H1 (cell line): ENCODE results near the gene PIMREG. TPM values are rescaled to one million over a fixed set of nuclear protein-coding genes. Genes with fewer than 3 reads are reported as not detected.

ENCODE experiments used
- CTCF ChIA-PET: fragments of 300-600 bp; sonication (Branson Sonifier 250); formaldehyde crosslinking; loops from one replicate; lab custom pipeline; 2021; ENCODE audit not compliant: partially characterized antibody; lab: Charles Lee
- POLR2A ChIA-PET: fragments of 300-600 bp; sonication (Branson Sonifier 250); formaldehyde crosslinking; loops from one replicate; lab custom pipeline; 2021; ENCODE audit warnings: inconsistent platforms; ENCODE audit not compliant: partially characterized antibody; lab: Charles Lee
- DNase-seq, 2 experiments: peaks; one replicate each; pipeline versions ENCODE4 v3.0.0 to v3.0.0-alpha.2; 2010 to 2022; ENCODE audit warnings: low spot score in 2 of 2, low read depth in 1 of 2, mixed read lengths in 1 of 2
- FAIRE-seq: peaks from 2 replicates; lab custom pipeline; 2011; peaks lifted over from hg19 to GRCh38; lab: Jason Lieb, UNC
- H2AFZ ChIP-seq: 2 replicates; pipeline ENCODE4 v1.8.1; 2012; ENCODE audit warnings: low read length, inconsistent platforms
- H2AK5ac ChIP-seq: 2 replicates; pipeline ENCODE4 v1.6.1; 2013; ENCODE audit warnings: low read depth, low read length
- H2BK120ac ChIP-seq: replicated peaks from 2 replicates; pipeline ENCODE3; 2013; ENCODE audit warnings: low read depth, low read length, inconsistent platforms
- H2BK12ac ChIP-seq: 2 replicates; pipeline ENCODE4 v1.6.1; 2013; ENCODE audit warnings: low read depth, low read length
- H2BK15ac ChIP-seq: 2 replicates; pipeline ENCODE4 v1.6.1; 2013; ENCODE audit warnings: low read length
- H2BK20ac ChIP-seq: 2 replicates; pipeline ENCODE4 v1.6.1; 2013; ENCODE audit warnings: low read length
- H2BK5ac ChIP-seq: 2 replicates; pipeline ENCODE4 v1.6.1; 2013; ENCODE audit warnings: low read depth, low read length
- H3K14ac ChIP-seq: 2 replicates; pipeline ENCODE4 v1.6.1; 2013; ENCODE audit warnings: inconsistent platforms; ENCODE audit not compliant: insufficient read length
- H3K18ac ChIP-seq: 2 replicates; pipeline ENCODE4 v1.6.1; 2013; ENCODE audit warnings: low read length; ENCODE audit errors: extremely low read depth
- H3K23ac ChIP-seq: 2 replicates; pipeline ENCODE4 v1.6.1; 2013; ENCODE audit warnings: inconsistent platforms; ENCODE audit not compliant: insufficient read length
- H3K23me2 ChIP-seq: 2 replicates; pipeline ENCODE4 v1.6.1; 2013; ENCODE audit warnings: low read depth, low read length
- H3K27ac ChIP-seq: 2 replicates; pipeline ENCODE4 v1.6.1; 2011; ENCODE audit warnings: low read depth, low read length, inconsistent platforms
- H3K27me3 ChIP-seq, 4 experiments: replicated peaks in 1 of 4; 1 replicate in 1 of 4; 2 replicates in 3 of 4; pipeline versions ENCODE4 v1.6.1 to v1.8.1; 2011 to 2013; ENCODE audit warnings: low read length in 3 of 4, mild to moderate bottlenecking in 3 of 4, inconsistent platforms in 2 of 4, mixed read lengths in 2 of 4, moderate library complexity in 1 of 4; ENCODE audit not compliant: control insufficient read depth in 3 of 4, insufficient read depth in 3 of 4; ENCODE audit errors: extremely low read depth in 1 of 4
- H3K36me3 ChIP-seq, 4 experiments: 2 replicates each; pipeline versions ENCODE4 v1.6.1 to v1.8.1; 2011 to 2013; ENCODE audit warnings: mild to moderate bottlenecking in 4 of 4, low read length in 3 of 4, moderate library complexity in 2 of 4, control low read depth in 1 of 4, inconsistent platforms in 1 of 4; ENCODE audit not compliant: insufficient read depth in 4 of 4, control insufficient read depth in 2 of 4
- H3K4ac ChIP-seq: replicated peaks from 2 replicates; pipeline ENCODE3; 2013; ENCODE audit warnings: low read length, low read depth, mixed read lengths, inconsistent platforms; ENCODE audit not compliant: insufficient read length
- H3K4me1 ChIP-seq, 4 experiments: replicated peaks in 1 of 4; 1 replicate in 1 of 4; 2 replicates in 3 of 4; pipeline versions ENCODE4 v1.6.1 to v1.8.1; 2011 to 2013; ENCODE audit warnings: low read length in 3 of 4, inconsistent platforms in 2 of 4, mixed read lengths in 1 of 4; ENCODE audit not compliant: insufficient read depth in 4 of 4, control insufficient read depth in 3 of 4
- H3K4me2 ChIP-seq, 2 experiments: 2 replicates each; pipeline versions ENCODE4 v1.6.1 to v1.8.1; 2011 to 2013; ENCODE audit warnings: low read depth in 2 of 2, low read length in 2 of 2, control low read depth in 1 of 2, inconsistent platforms in 1 of 2, mild to moderate bottlenecking in 1 of 2; ENCODE audit not compliant: insufficient read depth in 1 of 2
- H3K4me3 ChIP-seq, 4 experiments: fragments of 200-600, 300-600 bp in 1 of 4; sonication (generic), shearing (Covaris generic), sonication (Bioruptor Twin) in 1 of 4; 2 replicates each; pipeline versions ENCODE4 v1.5.1 to v1.8.1; 2011 to 2016; ENCODE audit warnings: low read length in 4 of 4, low read depth in 3 of 4, control low read depth in 2 of 4, inconsistent platforms in 2 of 4, mild to moderate bottlenecking in 2 of 4, mixed read lengths in 1 of 4, moderate library complexity in 1 of 4; ENCODE audit not compliant: insufficient read depth in 2 of 4; ENCODE audit errors: extremely low read depth in 1 of 4
- H3K56ac ChIP-seq: replicated peaks from 2 replicates; pipeline ENCODE3; 2013; ENCODE audit warnings: low read depth, mild to moderate bottlenecking, mixed read lengths, low read length, inconsistent platforms; ENCODE audit not compliant: insufficient read length
- H3K79me1 ChIP-seq: 2 replicates; pipeline ENCODE4 v1.6.1; 2013; ENCODE audit warnings: low read depth, low read length, control low read depth
- H3K79me2 ChIP-seq, 2 experiments: 2 replicates each; pipeline versions ENCODE4 v1.6.1 to v1.8.1; 2012 to 2013; ENCODE audit warnings: low read length in 2 of 2, mild to moderate bottlenecking in 2 of 2, inconsistent platforms in 1 of 2; ENCODE audit not compliant: insufficient read depth in 2 of 2, control insufficient read depth in 1 of 2
- H3K9ac ChIP-seq, 4 experiments: replicated peaks in 1 of 4; 1 replicate in 1 of 4; 2 replicates in 3 of 4; pipeline versions ENCODE4 v1.6.1 to v1.8.1; 2011 to 2013; ENCODE audit warnings: low read depth in 3 of 4, low read length in 3 of 4, control low read depth in 2 of 4, mild to moderate bottlenecking in 2 of 4, moderate library complexity in 2 of 4, inconsistent platforms in 1 of 4; ENCODE audit errors: extremely low read depth in 1 of 4
- H3K9me3 ChIP-seq, 2 experiments: 2 replicates each; pipeline versions ENCODE4 v1.6.1 to v1.8.1; 2012 to 2013; ENCODE audit warnings: mild to moderate bottlenecking in 2 of 2, moderate library complexity in 2 of 2, control low read depth in 1 of 2, inconsistent platforms in 1 of 2, low read depth in 1 of 2, low read length in 1 of 2, mixed read lengths in 1 of 2; ENCODE audit not compliant: insufficient read depth in 2 of 2
- H4K20me1 ChIP-seq, 2 experiments: replicated peaks in 1 of 2; 2 replicates each; pipeline versions ENCODE3 to v1.8.1; 2011 to 2013; ENCODE audit warnings: inconsistent platforms in 2 of 2, low read length in 2 of 2, mild to moderate bottlenecking in 1 of 2; ENCODE audit not compliant: insufficient read depth in 2 of 2, control insufficient read depth in 1 of 2
- H4K5ac ChIP-seq: 2 replicates; pipeline ENCODE4 v1.6.1; 2013; ENCODE audit warnings: low read length, low read depth, mixed read lengths, inconsistent platforms; ENCODE audit not compliant: insufficient read length
- H4K8ac ChIP-seq: 2 replicates; pipeline ENCODE4 v1.8.0; 2013; ENCODE audit warnings: mild to moderate bottlenecking, moderate library complexity, low read length, inconsistent platforms; ENCODE audit not compliant: insufficient read depth; ENCODE audit errors: extremely low read depth
- H4K91ac ChIP-seq: replicated peaks from 2 replicates; pipeline ENCODE3; 2013; ENCODE audit warnings: low read length, mixed read lengths, inconsistent platforms; ENCODE audit not compliant: insufficient read length
- TCF12 ChIP-seq: IDR thresholded peaks from 2 replicates; pipeline ENCODE4 v1.6.1; 2011; ENCODE audit warnings: low read depth, mild to moderate bottlenecking, low read length
- WGBS, 2 experiments: shearing (Covaris generic) in 1 of 2; methylation state at CpG; one replicate each; pipeline versions ENCODE4 v1.1.6 to v1.1.7; 2013 to 2015; ENCODE audit warnings: low lambda C conversion rate in 2 of 2, mixed read lengths in 2 of 2, inconsistent platforms in 1 of 2, low coverage in 1 of 2, missing lambda C conversion rate in 1 of 2; ENCODE audit not compliant: insufficient replicate concordance in 2 of 2, insufficient coverage in 1 of 2, insufficient read length in 1 of 2; ENCODE audit errors: extremely low coverage in 1 of 2, missing lambda C conversion rate in 1 of 2; 5-methylcytosine and 5-hydroxymethylcytosine counted together
- polyA plus RNA-seq, 7 experiments: library from polyadenylated mRNA; depleted of rRNA in 3 of 7; stranded (reverse) in 5 of 7; unstranded in 2 of 7; fragments of >200 nt in 5 of 7; fragments of 200-250 nt in 2 of 7; gene quantifications; 1 replicate in 5 of 7; 2 replicates in 1 of 7; 4 replicates in 1 of 7; pipeline versions ENCODE4 v1.2.1 to v1.2.3, GENCODE V29; 2011 to 2013; ENCODE audit warnings: missing spikeins in 2 of 7, mixed read lengths in 2 of 7
- total RNA-seq: library from RNA; stranded (reverse); fragmentation: NEBNext Ultra II Directional; extraction: Animal tissue kit (Norgen Biotek cat#: 25700); gene quantifications from 2 replicates; pipeline ENCODE4 v1.2.1, GENCODE V29; 2021
- TF ChIP-seq, protein P1 (sequence below): IDR thresholded peaks from 2 replicates; pipeline ENCODE4 v1.6.1; 2012; ENCODE audit warnings: inconsistent platforms

PIMREG gene
- total and polyA plus RNA-seq, 2 of the 8 experiments (the other 6 are each of a cell fraction or from before 2014, with no cell fraction given): 133 to 148 TPM

DNA sequence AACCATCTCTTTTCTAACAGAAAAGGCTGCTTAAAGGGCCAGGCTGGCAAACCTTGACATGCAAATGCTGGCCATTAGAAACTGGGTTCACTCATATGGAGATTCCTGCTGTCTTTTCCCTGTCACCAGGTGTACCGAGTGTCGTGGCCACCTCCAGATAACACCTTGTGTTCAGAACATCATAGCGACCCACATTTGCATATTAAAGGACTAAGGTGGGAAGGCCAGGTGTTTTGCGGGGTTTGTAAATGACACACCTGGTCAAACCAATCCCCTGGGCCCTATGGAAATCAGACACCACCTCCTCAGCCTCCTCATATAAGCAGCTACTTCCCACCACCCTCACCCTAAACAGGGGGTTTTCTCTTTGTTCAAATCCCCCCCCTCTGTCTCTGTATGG, 6.8 kb upstream of the PIMREG start:
- Histone ChIP-seq H3K14ac (no peak overlapping the region), H3K4me2 (peak overlapping the region; percentile 15 to 34; a peak in 2 of 4 replicates), H3K36me3 (no peaks in the 10 kb centered on the region), H3K9me3 (no peaks in the 10 kb centered on the region), H2BK5ac (no peak overlapping the region), H4K5ac (no peak overlapping the region), H2BK12ac (no peak overlapping the region), H4K91ac (no peak overlapping the region), H3K4me1 (peaks cover 2 to 21% (median 6%) of the 10 kb centered on the region in 4 experiments), H4K8ac (no peak overlapping the region), H4K20me1 (no peaks in the 10 kb centered on the region), H2BK120ac (no peak overlapping the region), H3K79me2 (no peaks in the 10 kb centered on the region), H2BK20ac (no peak overlapping the region), H2BK15ac (no peak overlapping the region), H3K4ac (no peak overlapping the region), H3K18ac (no peak overlapping the region), H3K23ac (no peak overlapping the region), H3K56ac (no peak overlapping the region), H3K23me2 (no peaks in the 10 kb centered on the region), H3K9ac (no peak overlapping the region), H2AFZ (no peak overlapping the region), H3K79me1 (no peaks in the 10 kb centered on the region), H2AK5ac (no peak overlapping the region), H3K27me3 (no peaks in the 10 kb centered on the region), H3K27ac (no peak overlapping the region), H3K4me3 (no peak overlapping the region; a peak in 1 of 8 replicates)
- ChIA-PET POLR2A (interaction anchor here (1.0 kb wide), 1 partner anchor 17 kb away, joined by 4 read pairs; no protein-coding TSS in a partner anchor), CTCF (interaction anchor here (1.2 to 5.3 kb wide), 5 partner anchors 15 to 139 kb away, joined by 3 to 60 read pairs (median 5); no protein-coding TSS in a partner anchor)
- DNase-seq (no peak), FAIRE-seq (no peak)
- 20% methylated on average over 4 of the region's 4 CpGs; no CpG with 5 or more reads in 1 of the 2 experiments for WGBS, 2 experiments
- TF ChIP-seq TCF12: 0 out of 2 replicates have a peak, but pooled peaks have one; percentile 9
- TF ChIP-seq, protein P1, sequence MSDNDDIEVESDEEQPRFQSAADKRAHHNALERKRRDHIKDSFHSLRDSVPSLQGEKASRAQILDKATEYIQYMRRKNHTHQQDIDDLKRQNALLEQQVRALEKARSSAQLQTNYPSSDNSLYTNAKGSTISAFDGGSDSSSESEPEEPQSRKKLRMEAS: no peak
